Measurements from ENCODE around the gene MYBPH. TPM values are rescaled to one million over a fixed set of nuclear protein-coding genes. Genes with fewer than 3 reads are reported as not detected.

The MYBPH gene
- total and polyA plus RNA-seq, 7 donors: not detected

DNA sequence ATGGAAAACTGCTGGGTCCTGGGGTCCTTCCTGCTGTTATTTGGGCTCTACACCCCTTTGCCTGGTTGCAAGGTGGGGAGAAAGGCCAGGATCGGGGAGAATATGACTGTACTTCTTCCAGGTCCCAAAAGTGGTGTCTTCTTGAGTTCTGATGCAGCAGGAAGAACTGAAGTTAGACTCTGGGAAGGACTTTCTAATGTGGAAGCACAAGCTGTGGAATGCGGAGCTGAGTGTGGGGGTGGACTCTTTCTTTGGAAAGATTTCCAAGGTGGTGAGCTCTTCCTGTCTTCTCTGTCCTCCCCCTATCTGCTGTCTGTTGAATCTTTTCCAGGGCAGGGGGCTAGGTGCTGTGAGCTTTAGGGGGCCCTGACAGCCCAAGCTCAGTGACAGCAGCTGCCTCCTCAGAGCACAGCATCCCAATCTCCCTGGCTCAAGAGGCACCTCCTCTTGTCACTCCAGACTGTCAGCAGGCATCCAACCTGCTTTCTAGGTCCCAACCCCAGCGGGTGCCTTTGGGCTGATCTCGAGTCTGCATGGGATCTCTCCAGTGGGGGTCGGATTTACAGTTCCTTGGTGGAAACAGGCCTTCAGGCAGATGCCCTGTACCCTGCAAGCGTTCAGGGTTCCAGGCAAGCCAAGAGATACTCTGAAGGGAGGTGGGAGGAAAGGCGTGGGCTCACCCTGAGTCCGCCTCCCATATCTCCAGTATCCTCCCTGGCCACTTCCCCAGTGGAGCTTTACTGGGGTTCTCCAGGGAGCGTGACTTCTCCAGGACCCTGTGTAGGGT is 24.9 kb downstream of the MYBPH start:
- H3K27me3 ChIP-seq: no peaks in the 10 kb centered on the region
- 85 to 89% methylated on average over 9 of the region's 9 CpGs for WGBS, 2 donors
- no peaks in the 10 kb centered on the region for H3K4me1 ChIP-seq
- no peak overlapping the region for H3K4me3 ChIP-seq
- intact Hi-C loops (cut with DNase I): no loop called here
- no peak for DNase-seq
- H3K36me3 ChIP-seq: no peaks in the 10 kb centered on the region
- H3K9me3 ChIP-seq: no peaks in the 10 kb centered on the region
- no peak for TF ChIP-seq EP300 (IDR thresholded peaks at IDR 0.05)
- no peak for TF ChIP-seq CTCF (IDR thresholded peaks at IDR 0.05)
- no peak overlapping the region for H3K27ac ChIP-seq

DNA sequence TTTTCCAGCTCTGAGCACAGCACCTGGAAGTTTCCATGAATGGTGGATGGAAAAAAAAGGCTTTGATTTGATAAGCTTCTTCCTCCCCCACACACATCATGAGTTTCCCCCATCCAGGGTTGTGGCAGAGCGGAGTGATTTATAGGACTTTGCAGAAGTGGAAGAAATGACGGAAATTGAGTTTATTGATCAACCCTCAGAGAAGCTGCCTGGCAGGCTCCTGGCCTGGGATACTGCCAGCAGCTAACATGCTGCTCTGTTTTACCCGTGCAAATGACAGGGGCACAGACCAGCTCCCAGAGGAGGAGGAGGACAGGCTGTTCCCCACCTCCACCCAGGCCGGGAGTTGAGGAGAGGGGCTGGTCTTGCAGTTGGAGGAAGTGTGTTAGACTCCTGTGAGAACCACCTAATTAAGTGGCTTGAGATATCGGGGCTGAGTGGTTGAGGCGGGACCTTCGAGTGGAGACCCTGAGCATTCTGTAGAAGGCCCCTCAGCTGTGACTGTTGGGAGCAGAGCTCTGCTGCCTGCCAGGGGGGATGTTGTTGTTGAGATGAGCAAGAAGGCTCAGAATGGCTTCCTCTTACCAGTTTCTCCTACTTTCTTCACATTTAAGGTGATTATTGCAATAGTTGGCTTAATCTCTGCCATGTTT is 26.3 kb downstream of the MYBPH start:
- Histone ChIP-seq H3K36me3 (no peaks in the 10 kb centered on the region), H3K9me3 (no peaks in the 10 kb centered on the region), H3K4me1 (no peaks in the 10 kb centered on the region), H3K4me3 (no peak overlapping the region), H3K27me3 (no peaks in the 10 kb centered on the region), H3K27ac (no peak overlapping the region)
- intact Hi-C loops (cut with DNase I): no loop called here
- no peak for DNase-seq
- 72 to 79% methylated on average over 7 of the region's 7 CpGs for WGBS, 2 donors
- TF ChIP-seq POLR2A (IDR thresholded peaks at IDR 0.05) (no peak), EP300 (IDR thresholded peaks at IDR 0.05) (no peak), POLR2AphosphoS5 (IDR thresholded peaks at IDR 0.05) (no peak), CTCF (IDR thresholded peaks at IDR 0.05) (no peak)

- H3K9me3 ChIP-seq: no peaks in the 10 kb centered on the region
- H3K27me3 ChIP-seq: no peaks in the 10 kb centered on the region
- H3K4me1 ChIP-seq: no peaks in the 10 kb centered on the region
- no peak overlapping the region for H3K27ac ChIP-seq
- DNase-seq: no peak
- no peaks in the 10 kb centered on the region for H3K36me3 ChIP-seq
- intact Hi-C loops (cut with DNase I): no loop called here
- TF ChIP-seq EP300 (IDR thresholded peaks at IDR 0.05) (no peak), POLR2AphosphoS5 (IDR thresholded peaks at IDR 0.05) (no peak), POLR2A (IDR thresholded peaks at IDR 0.05) (no peak), CTCF (IDR thresholded peaks at IDR 0.05) (no peak)
- WGBS, 2 donors: 88 to 92% methylated on average over 12 of the region's 12 CpGs
- H3K4me3 ChIP-seq: no peak overlapping the region
Measured at GRCh38 chr1:203148579-203148978, 27.0 kb downstream of the MYBPH start.

DNA sequence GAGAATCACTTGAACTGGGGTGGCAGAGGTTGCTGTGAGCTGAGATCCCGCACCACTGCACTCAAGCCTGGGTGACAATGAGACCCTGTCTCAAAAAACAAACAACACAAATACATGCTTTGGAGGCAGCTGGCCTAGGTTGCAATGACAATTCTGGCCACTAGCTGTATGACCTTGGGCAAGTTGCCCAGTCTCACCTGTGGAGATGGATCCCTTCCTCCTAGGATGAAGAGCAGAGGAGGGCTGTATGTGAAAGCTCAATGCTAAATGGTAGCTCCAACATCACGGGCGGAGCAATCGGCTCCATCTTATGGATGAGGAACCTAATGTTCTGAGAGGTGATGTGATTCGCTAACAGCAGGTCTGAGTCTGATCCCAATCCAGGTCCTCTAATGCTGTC is 27.5 kb downstream of the MYBPH start:
- H3K4me3 ChIP-seq: no peak overlapping the region
- H3K36me3 ChIP-seq: no peaks in the 10 kb centered on the region
- TF ChIP-seq EP300 (IDR thresholded peaks at IDR 0.05) (no peak), POLR2AphosphoS5 (IDR thresholded peaks at IDR 0.05) (no peak), POLR2A (IDR thresholded peaks at IDR 0.05) (no peak), CTCF (IDR thresholded peaks at IDR 0.05) (no peak)
- H3K27me3 ChIP-seq: no peaks in the 10 kb centered on the region
- DNase-seq: no peak
- intact Hi-C loops (cut with DNase I): no loop called here
- WGBS, 2 donors: 88 to 94% methylated on average over 5 of the region's 5 CpGs
- no peak overlapping the region for H3K27ac ChIP-seq
- no peaks in the 10 kb centered on the region for H3K9me3 ChIP-seq
- no peaks in the 10 kb centered on the region for H3K4me1 ChIP-seq

All from sigmoid colon (tissue), 7 donors.